Muscle of leg (tissue), 11 donors: ENCODE measurements around the gene JPH4. TPM values are rescaled to one million over a fixed set of nuclear protein-coding genes. Genes with fewer than 3 reads are reported as not detected.

Experiments used
- DNase-seq: peaks from one replicate; pipeline ENCODE4 v3.0.0; 2013
- H3K27ac ChIP-seq: one replicate; pipeline ENCODE4 v1.5.1; 2013; ENCODE audit warnings: mild to moderate bottlenecking, low read length, control low read depth
- H3K27me3 ChIP-seq: one replicate; pipeline ENCODE4 v1.6.1; 2013; ENCODE audit warnings: low read length; ENCODE audit not compliant: control insufficient read depth, insufficient read depth
- H3K36me3 ChIP-seq: one replicate; pipeline ENCODE4 v1.6.1; 2013; ENCODE audit warnings: low read length; ENCODE audit not compliant: control insufficient read depth, insufficient read depth
- H3K4me1 ChIP-seq: one replicate; pipeline ENCODE4 v1.6.1; 2013; ENCODE audit warnings: low read length; ENCODE audit not compliant: control insufficient read depth, insufficient read depth
- H3K4me3 ChIP-seq: one replicate; pipeline ENCODE4 v1.5.1; 2013; ENCODE audit warnings: low read length, control low read depth
- H3K9me3 ChIP-seq: replicated peaks from 2 replicates; pipeline ENCODE4 v1.6.1; 2013; ENCODE audit warnings: low read depth, low read length; ENCODE audit not compliant: control insufficient read depth
- WGBS: methylation state at CpG from one replicate; pipeline ENCODE4 v1.1.5; 2013; ENCODE audit warnings: missing lambda C conversion rate; ENCODE audit not compliant: insufficient coverage; 5-methylcytosine and 5-hydroxymethylcytosine counted together
- polyA plus RNA-seq, 8 donors: library from polyadenylated mRNA; unstranded; fragments of 120-200 nt; gene quantifications; one replicate each; pipeline versions ENCODE4 v1.2.1 to v1.2.3, GENCODE V29; 2013; ENCODE audit warnings: inconsistent platforms in 1 of 8, low replicate concordance in 1 of 8; ENCODE audit not compliant: insufficient read length in 8 of 8, insufficient read depth in 1 of 8
- total RNA-seq: library from RNA; stranded (reverse); fragments of 120-200 nt; gene quantifications from one replicate; pipeline ENCODE4 v1.2.4, GENCODE V29; 2013

Gene JPH4
- total and polyA plus RNA-seq, 9 donors: 0.26 to 3.0 (median 0.85) TPM

GRCh38 chr14:23609001-23609400, 30.4 kb upstream of the JPH4 start:
- Histone ChIP-seq H3K4me1 (no peaks in the 10 kb centered on the region), H3K27me3 (peaks cover 2% of the 10 kb centered on the region), H3K27ac (no peak overlapping the region), H3K4me3 (no peak overlapping the region), H3K9me3 (no peaks in the 10 kb centered on the region), H3K36me3 (no peaks in the 10 kb centered on the region)
- DNase-seq: no peak
- WGBS: 66% methylated on average over 2 of the region's 3 CpGs

DNA sequence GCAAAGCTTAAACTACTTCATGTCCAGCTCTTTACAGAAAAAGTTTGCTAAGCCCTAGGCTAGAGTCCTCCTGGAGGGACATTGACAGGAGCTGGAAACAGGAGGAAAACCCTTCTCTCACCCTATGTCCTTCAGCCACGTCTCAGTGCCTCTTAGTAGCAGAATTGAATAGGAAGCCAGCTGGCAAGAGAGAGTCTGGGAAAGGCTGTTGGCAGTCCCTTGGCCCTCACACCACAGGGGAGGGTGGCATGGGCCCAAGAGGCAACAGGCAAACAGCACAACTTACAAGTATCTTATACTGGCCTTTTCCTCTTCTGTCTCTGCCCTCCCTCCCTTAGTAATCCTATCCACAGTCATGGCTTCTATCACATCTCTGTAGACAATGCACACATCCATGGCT, 29.9 kb upstream of the JPH4 start:
- no peaks in the 10 kb centered on the region for H3K9me3 ChIP-seq
- no peaks in the 10 kb centered on the region for H3K36me3 ChIP-seq
- no CpG with 5 or more reads among the region's 1 CpG for WGBS
- DNase-seq: no peak
- no peaks in the 10 kb centered on the region for H3K4me1 ChIP-seq
- H3K27ac ChIP-seq: no peak overlapping the region
- peaks cover 2% of the 10 kb centered on the region for H3K27me3 ChIP-seq
- no peak overlapping the region for H3K4me3 ChIP-seq

DNA sequence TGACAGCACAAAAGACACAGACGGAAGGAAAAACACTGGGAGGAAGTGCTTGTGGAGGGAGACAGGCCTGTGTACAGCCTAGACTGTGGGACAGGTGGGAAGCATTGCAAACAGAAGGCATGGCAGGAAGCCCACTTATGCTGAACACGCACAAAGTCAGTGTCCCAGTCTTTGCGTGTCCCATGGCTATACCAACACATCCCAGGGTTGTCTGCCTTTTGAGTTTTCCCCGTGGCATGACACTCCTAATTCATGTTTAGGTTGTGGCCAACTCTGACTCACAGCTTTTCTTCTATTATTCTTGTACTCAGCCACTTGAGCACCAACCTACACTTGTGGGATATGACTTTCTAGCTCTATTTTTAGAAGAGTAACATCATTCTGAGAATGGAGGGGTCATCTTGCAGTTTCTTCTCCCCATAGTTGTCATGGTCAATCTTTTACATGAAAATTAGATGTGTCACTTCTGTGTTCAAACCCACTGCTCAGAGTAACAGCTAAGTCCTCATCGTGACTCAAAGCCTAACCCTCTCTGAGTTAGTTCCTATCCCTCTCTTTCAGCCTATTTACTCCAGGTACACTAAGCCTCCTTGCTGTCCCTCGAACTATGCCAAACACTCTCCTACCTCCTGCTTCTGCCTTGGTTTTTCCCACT, 27.5 kb upstream of the JPH4 start:
- Histone ChIP-seq H3K36me3 (no peaks in the 10 kb centered on the region), H3K4me3 (no peak overlapping the region), H3K9me3 (no peaks in the 10 kb centered on the region), H3K4me1 (no peaks in the 10 kb centered on the region), H3K27ac (no peak overlapping the region), H3K27me3 (peaks cover 2% of the 10 kb centered on the region)
- WGBS: 69% methylated on average over 6 of the region's 6 CpGs
- no peak for DNase-seq

- Histone ChIP-seq H3K4me1 (no peaks in the 10 kb centered on the region), H3K36me3 (no peaks in the 10 kb centered on the region), H3K4me3 (no peak overlapping the region), H3K9me3 (no peaks in the 10 kb centered on the region), H3K27me3 (no peaks in the 10 kb centered on the region), H3K27ac (no peak overlapping the region)
- WGBS: 82% methylated on average over 3 of the region's 3 CpGs
- DNase-seq: no peak
These were observed 26.1 kb upstream of the JPH4 start for GRCh38 chr14:23604675-23605170.

DNA sequence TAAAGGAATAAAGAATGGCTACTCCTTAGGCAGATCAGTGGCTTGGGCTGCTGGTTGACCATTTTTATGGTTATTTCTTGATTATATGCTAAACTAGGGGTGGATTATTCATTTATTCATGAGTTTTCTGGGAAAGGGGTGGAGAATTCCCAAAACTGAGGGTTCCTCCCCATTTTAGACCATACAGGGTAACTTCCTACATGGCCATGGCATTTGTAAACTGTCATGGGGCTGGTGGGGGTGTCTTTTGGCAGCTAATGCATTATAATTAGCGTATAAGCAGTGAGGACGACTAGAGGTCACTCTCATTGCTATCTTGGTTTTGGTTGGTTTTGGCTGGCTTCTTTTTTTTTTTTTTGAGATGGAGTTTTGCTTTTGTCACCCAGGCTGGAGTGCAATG, 25.6 kb upstream of the JPH4 start:
- H3K27ac ChIP-seq: no peak overlapping the region
- H3K9me3 ChIP-seq: no peaks in the 10 kb centered on the region
- no peak for DNase-seq
- WGBS: no CpG with 5 or more reads among the region's 2 CpGs
- H3K36me3 ChIP-seq: no peaks in the 10 kb centered on the region
- no peaks in the 10 kb centered on the region for H3K4me1 ChIP-seq
- H3K4me3 ChIP-seq: no peak overlapping the region
- no peaks in the 10 kb centered on the region for H3K27me3 ChIP-seq

GRCh38 chr14:23603103-23603502, 24.5 kb upstream of the JPH4 start:
- DNase-seq: no peak
- Histone ChIP-seq H3K4me3 (no peak overlapping the region), H3K4me1 (no peaks in the 10 kb centered on the region), H3K9me3 (no peaks in the 10 kb centered on the region), H3K36me3 (no peaks in the 10 kb centered on the region), H3K27me3 (no peaks in the 10 kb centered on the region), H3K27ac (no peak overlapping the region)
- WGBS: 45% methylated on average over 1 of the region's 2 CpGs

DNA sequence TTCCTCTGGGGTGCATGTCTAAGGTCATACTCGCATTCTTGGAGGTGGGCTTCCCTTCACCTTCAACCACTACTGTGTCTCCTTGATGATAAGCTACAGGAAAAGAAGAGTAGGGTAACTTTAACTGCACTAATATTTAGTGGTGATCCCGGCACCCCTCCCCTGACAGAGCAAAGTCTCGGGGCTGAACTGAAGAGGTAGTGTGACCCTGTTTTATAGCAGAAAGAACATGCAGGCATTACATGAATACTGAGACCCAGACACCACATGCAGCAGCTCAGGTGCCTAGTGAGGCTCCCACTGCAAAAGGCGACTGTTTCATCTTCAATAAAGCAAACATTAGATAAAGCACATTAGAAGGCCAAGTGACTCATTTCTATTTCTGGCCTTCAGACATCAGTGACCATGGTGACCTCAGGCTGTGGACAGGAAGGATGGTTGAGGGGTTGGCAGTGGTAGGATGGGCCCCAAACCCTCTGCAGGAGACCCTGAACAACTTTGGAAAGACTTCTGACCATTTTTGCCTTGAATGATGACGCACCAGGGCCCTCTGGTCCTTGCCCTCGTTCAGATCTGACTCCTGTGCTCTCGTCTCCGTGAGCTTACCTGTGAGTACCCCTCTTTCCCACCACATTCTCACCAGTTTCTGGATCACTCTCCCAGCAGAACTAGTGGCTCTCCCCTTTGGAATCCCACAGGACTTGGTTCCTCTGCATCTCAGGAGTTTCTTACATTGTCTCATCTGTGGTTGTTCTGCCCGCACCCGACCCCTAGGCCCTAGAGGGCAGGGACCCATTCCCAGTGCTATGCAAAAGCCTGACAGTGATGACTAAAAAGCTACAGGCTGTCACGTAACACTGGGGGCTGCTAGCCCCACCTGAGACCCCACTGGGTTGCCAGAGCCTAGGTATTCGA, 23.8 kb upstream of the JPH4 start:
- Histone ChIP-seq H3K27ac (no peak overlapping the region), H3K27me3 (no peaks in the 10 kb centered on the region), H3K36me3 (no peaks in the 10 kb centered on the region), H3K9me3 (no peaks in the 10 kb centered on the region), H3K4me3 (no peak overlapping the region), H3K4me1 (no peaks in the 10 kb centered on the region)
- no peak for DNase-seq
- WGBS: 73% methylated on average over 9 of the region's 12 CpGs

DNA sequence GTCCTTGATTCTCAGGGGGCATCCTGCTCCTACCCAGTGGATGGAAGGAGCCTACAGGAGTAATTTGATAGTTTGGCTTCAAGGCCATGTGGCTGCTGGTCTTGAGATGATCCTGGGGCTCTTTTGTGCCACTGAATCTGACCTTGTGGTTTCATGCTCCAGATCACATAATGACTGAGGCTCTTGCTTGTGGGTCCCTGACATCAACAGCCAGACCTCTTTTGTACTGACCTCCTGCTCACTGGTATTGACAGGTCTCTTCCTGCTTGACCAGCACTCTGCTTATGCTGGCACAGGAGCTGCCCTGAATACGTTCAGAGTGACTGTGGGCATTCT, 23.2 kb upstream of the JPH4 start:
- WGBS: no CpG with 5 or more reads among the region's 1 CpG
- Histone ChIP-seq H3K27me3 (no peaks in the 10 kb centered on the region), H3K4me1 (no peaks in the 10 kb centered on the region), H3K36me3 (no peaks in the 10 kb centered on the region), H3K4me3 (no peak overlapping the region), H3K27ac (no peak overlapping the region), H3K9me3 (no peaks in the 10 kb centered on the region)
- DNase-seq: no peak

DNA sequence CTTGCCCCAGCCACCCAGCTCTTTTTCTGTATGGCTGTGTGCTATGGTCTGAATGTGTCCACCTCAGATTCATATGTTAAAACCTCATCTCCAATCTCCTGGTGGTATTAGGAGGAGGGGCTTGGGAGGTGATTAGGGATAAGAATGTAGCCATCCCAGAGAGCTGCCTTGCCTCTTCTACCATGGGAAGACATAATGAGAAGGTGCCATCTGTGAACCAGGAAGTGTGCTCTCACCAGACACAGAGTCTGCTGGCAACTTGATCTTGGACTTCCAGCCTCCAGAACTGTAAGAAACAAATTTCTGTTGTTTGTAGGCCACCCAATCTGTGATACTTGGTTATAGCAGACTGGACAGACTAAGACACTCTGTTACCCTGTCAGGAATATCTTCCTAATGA, 22.8 kb upstream of the JPH4 start:
- Histone ChIP-seq H3K27me3 (no peaks in the 10 kb centered on the region), H3K4me3 (no peak overlapping the region), H3K4me1 (no peaks in the 10 kb centered on the region), H3K9me3 (no peaks in the 10 kb centered on the region), H3K27ac (no peak overlapping the region), H3K36me3 (no peaks in the 10 kb centered on the region)
- no peak for DNase-seq

DNA sequence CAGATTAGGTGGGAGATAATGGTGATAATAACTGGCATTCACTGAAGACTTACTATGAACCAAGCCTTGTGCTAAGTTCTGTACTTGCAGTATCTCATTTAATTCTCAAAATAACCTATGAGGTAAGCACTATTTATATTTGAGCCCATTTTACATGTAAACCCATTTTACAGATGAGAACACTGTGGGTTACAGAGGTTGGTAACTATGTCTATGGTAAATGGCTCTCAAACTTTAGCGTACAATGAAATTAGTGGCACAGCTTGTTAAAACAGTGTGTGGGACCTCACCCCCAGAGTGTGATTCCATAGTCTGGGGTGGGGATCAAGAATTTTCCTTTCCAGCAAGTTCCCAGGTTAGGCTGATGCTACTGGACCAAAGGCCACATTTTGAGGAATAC, 22.2 kb upstream of the JPH4 start:
- Histone ChIP-seq H3K4me1 (no peaks in the 10 kb centered on the region), H3K27ac (no peak overlapping the region), H3K4me3 (no peak overlapping the region), H3K27me3 (no peaks in the 10 kb centered on the region), H3K36me3 (no peaks in the 10 kb centered on the region), H3K9me3 (no peaks in the 10 kb centered on the region)
- WGBS: 100% methylated on average over 1 of the region's 1 CpG
- DNase-seq: no peak
